ENCODE measurements around the gene APOBEC3F. TPM values are rescaled to one million over a fixed set of nuclear protein-coding genes. Genes with fewer than 3 reads are reported as not detected.
"Not testable (repeated sequence)": the region's sequence is repeated elsewhere in the genome, so short reads cannot be mapped to it uniquely, and the experiment has no call there.

Gene APOBEC3F
- total RNA-seq, 4 donors from 2014 or later = 2.8 to 5.0 (median 3.9) TPM

DNA sequence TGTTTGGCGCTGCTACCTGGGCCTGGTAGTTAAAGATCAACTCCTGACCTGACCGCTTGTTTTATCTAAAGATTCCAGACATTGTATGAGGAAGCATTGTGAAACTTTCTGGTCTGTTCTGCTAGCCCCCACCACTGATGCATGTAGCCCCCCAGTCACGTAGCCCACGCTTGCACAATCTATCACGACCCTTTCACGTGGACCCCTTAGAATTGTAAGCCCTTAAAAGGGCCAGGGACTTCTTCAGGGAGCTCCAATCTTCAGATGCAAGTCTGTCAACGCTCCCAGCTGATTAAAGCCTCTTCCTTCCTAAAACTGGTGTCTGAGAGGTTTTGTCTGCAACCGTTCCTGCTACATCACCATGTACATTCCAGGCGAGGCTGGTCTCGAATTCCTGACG is 15.0 kb downstream of the APOBEC3F start:
- Histone ChIP-seq H3K4me1 (no peaks in the 10 kb centered on the region), H3K4me3 (no peak overlapping the region), H3K27ac (replicated peaks in 1 of 4) (no peak overlapping the region), H3K27me3 (peaks cover 0 to 9% (median 0%) of the 10 kb centered on the region in 4 donors), H3K9me3 (no peaks in the 10 kb centered on the region), H3K36me3 (no peaks in the 10 kb centered on the region)
- no peak for DNase-seq (ENCODE audit: extremely low spot score)
- intact Hi-C loops (cut with DNase I) = no loop called here
- TF ChIP-seq POLR2A (IDR thresholded peaks at IDR 0.05; ENCODE audit: low read depth) (no peak), POLR2AphosphoS5 (IDR thresholded peaks at IDR 0.05) (no peak), CTCF (IDR thresholded peaks at IDR 0.05) (no peak), EP300 (IDR thresholded peaks at IDR 0.05) (no peak)
- WGBS = 85% methylated on average over 11 of the region's 11 CpGs

DNA sequence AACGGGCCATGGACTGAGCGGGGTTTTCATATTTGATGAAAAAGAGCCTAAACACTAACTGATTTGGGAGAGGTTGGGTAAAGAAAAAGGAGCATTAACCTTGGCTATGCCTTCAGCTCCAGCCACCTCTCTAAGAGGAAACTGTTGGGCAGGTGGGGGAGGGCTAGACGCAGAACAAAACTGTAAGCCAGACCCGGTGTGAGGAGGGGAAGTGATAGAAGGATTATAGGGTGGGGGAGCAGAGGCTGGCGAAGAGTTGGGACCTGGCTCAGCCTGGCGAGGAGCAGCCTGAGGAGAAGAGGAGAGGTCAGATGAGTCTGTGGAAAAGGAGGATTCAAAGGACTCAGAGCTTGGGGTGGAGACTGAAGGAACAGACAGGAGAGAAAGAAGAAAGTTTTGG is 20.6 kb downstream of the APOBEC3F start:
- H3K4me1 ChIP-seq; H3K27ac ChIP-seq (replicated peaks in 1 of 4); H3K36me3 ChIP-seq; H3K4me3 ChIP-seq; intact Hi-C loops (cut with DNase I); H3K27me3 ChIP-seq; H3K9me3 ChIP-seq; DNase-seq (ENCODE audit: extremely low spot score): not testable (repeated sequence)
- 70% methylated on average over 6 of the region's 6 CpGs for WGBS

- H3K36me3 ChIP-seq; H3K9me3 ChIP-seq; intact Hi-C loops (cut with DNase I); DNase-seq (ENCODE audit: extremely low spot score); H3K4me3 ChIP-seq; H3K27me3 ChIP-seq; H3K27ac ChIP-seq (replicated peaks in 1 of 4); H3K4me1 ChIP-seq: not testable (repeated sequence)
- WGBS = 82% methylated on average over 10 of the region's 10 CpGs
Measured at GRCh38 chr22:39061951-39062350, 21.3 kb downstream of the APOBEC3F start.

- 93% methylated on average over 8 of the region's 8 CpGs for WGBS
- H3K4me3 ChIP-seq; H3K27me3 ChIP-seq; DNase-seq (ENCODE audit: extremely low spot score); intact Hi-C loops (cut with DNase I); H3K36me3 ChIP-seq; H3K27ac ChIP-seq (replicated peaks in 1 of 4); H3K4me1 ChIP-seq; H3K9me3 ChIP-seq: not testable (repeated sequence)
Measured at GRCh38 chr22:39063904-39064303, 23.2 kb downstream of the APOBEC3F start.

- H3K9me3 ChIP-seq; H3K27me3 ChIP-seq; DNase-seq (ENCODE audit: extremely low spot score); H3K4me3 ChIP-seq; intact Hi-C loops (cut with DNase I); H3K36me3 ChIP-seq; H3K27ac ChIP-seq (replicated peaks in 1 of 4); H3K4me1 ChIP-seq: not testable (repeated sequence)
- 88% methylated on average over 9 of the region's 9 CpGs for WGBS
Measured at GRCh38 chr22:39066442-39067276, 26.0 kb downstream of the APOBEC3F start.

DNA sequence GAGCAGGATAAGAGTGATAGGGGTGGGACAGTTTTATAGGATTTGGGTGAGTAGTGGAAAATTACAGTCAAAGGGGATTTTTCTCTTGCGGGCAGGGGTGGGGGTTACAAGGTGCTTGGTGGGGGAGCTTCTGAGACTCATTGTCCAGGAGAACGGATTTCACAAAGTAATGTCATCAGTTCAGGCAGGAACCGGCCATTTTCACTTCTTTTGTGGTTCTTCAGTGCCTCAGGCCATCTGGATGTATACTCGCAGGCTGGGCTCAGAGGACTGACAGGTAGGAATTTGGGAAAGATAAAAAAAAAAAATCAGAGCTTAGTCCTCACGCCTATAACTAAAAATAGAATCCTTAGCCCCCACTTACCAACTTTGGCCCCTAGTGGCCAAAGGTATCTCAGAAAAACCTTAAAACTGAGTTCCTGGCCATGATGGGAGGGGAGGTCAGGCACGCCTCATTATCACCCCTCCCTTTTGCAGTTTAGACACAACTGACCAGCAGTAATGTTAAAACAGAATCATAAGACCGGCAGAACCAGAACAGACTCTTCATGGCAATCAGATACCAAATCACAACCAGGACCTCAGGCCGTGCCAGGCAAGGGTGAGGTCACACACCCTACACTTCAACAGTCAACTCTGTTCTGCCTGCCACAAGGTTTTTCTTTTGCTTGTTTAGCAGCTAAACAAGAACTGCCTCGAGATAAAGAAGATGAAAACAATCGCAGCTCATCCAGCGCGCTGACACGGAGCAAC is 27.5 kb downstream of the APOBEC3F start:
- H3K9me3 ChIP-seq = no peaks in the 10 kb centered on the region
- WGBS = 84% methylated on average over 12 of the region's 13 CpGs
- no peak for TF ChIP-seq POLR2AphosphoS5 (IDR thresholded peaks at IDR 0.05)
- TF ChIP-seq POLR2A (IDR thresholded peaks at IDR 0.05; ENCODE audit: low read depth) = no peak
- no peak for TF ChIP-seq EP300 (IDR thresholded peaks at IDR 0.05)
- TF ChIP-seq CTCF (IDR thresholded peaks at IDR 0.05) = no peak
- H3K27me3 ChIP-seq = no peaks in the 10 kb centered on the region
- no peak overlapping the region for H3K27ac ChIP-seq (replicated peaks in 1 of 4)
- no peak overlapping the region for H3K4me3 ChIP-seq
- intact Hi-C loops (cut with DNase I) = no loop called here
- no peaks in the 10 kb centered on the region for H3K36me3 ChIP-seq
- no peaks in the 10 kb centered on the region for H3K4me1 ChIP-seq
- no peak for DNase-seq (ENCODE audit: extremely low spot score)
